ENCODE data around the gene SLC6A17.

The SLC6A17 gene

DNA sequence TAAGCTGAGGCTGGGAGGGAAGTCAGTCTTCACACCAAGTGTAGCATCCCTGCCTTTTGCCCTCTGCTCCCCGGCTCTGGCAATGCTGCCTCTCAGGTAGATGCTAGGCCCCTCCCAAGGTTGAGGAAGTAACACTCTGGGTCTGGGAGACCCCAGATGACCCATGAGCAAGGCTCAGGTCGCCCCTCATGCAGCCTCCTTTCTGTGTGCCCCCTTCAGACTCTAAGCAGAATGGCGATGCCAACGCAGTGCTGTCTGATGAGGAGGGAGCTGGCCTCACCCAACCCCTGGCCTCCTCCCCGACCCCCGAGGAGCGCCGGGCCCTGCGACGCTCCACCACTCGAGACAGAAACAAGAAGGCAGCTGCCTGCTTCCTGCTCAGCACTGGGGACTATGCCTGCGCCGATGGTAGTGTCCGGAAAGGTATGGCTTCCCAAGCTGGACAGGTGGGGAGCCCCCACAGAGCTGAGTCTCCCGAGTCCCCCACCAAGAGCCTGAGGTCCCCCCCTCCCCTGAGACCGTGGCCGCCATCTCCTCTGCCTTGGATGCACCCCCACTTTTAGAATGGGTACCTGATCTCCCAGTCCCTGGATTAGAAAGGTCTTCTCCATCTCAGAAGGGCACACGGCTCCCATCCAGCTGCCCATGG is 75.6 kb downstream of the SLC6A17 start:
- TF ChIP-seq, protein P1, sequence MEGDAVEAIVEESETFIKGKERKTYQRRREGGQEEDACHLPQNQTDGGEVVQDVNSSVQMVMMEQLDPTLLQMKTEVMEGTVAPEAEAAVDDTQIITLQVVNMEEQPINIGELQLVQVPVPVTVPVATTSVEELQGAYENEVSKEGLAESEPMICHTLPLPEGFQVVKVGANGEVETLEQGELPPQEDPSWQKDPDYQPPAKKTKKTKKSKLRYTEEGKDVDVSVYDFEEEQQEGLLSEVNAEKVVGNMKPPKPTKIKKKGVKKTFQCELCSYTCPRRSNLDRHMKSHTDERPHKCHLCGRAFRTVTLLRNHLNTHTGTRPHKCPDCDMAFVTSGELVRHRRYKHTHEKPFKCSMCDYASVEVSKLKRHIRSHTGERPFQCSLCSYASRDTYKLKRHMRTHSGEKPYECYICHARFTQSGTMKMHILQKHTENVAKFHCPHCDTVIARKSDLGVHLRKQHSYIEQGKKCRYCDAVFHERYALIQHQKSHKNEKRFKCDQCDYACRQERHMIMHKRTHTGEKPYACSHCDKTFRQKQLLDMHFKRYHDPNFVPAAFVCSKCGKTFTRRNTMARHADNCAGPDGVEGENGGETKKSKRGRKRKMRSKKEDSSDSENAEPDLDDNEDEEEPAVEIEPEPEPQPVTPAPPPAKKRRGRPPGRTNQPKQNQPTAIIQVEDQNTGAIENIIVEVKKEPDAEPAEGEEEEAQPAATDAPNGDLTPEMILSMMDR (IDR thresholded peaks at IDR 0.05; ENCODE audit: borderline replicate concordance, insufficient read depth, low read depth, low read length) = no peak
- H3K4me3 ChIP-seq (ENCODE audit: low read depth, low read length) = no peak overlapping the region

DNA sequence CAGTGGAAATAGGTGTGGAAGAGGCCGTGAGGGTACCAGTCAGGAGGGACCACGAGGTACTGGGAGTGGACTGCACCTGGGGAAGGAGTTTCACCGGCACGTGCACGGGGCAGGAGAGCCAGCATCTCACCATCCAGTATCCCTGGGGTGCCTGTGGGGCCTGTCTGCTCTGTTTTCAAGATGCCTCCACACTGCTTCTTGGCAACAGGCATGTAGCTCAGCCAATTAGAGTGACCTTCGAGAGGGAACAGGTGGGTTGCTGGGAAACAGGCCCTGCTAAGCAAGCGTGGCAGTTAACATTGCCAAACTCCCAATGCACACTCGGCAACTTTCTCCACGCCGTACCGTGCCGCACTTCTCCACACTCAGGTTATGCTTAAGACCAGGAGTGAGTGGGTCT is 77.5 kb downstream of the SLC6A17 start:
- no peak overlapping the region for H3K4me3 ChIP-seq (ENCODE audit: low read depth, low read length)
- TF ChIP-seq, protein P1 (IDR thresholded peaks at IDR 0.05; ENCODE audit: borderline replicate concordance, insufficient read depth, low read depth, low read length) = no peak

DNA sequence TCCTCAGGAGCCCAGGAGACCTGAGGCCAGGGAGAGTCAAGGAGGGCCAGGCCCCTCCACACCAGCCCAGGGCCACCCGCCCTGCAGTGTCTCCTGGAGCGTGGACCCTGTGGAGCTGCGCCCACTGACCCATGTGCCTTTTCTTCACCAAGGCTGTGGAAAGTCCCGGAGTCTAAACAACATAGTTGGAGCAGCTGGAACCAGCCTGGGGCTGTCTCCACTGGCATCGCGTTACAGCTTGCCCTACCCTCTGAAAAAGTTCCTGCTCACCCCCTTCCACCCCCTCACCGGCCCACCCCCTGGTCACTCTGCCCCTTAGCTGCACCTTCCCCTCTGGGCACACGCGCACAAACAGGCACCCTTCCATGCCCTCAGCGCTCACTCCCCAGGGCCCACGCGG is 78.1 kb downstream of the SLC6A17 start:
- TF ChIP-seq, protein P1 (IDR thresholded peaks at IDR 0.05; ENCODE audit: borderline replicate concordance, insufficient read depth, low read depth, low read length) = no peak
- no peak overlapping the region for H3K4me3 ChIP-seq (ENCODE audit: low read depth, low read length)

DNA sequence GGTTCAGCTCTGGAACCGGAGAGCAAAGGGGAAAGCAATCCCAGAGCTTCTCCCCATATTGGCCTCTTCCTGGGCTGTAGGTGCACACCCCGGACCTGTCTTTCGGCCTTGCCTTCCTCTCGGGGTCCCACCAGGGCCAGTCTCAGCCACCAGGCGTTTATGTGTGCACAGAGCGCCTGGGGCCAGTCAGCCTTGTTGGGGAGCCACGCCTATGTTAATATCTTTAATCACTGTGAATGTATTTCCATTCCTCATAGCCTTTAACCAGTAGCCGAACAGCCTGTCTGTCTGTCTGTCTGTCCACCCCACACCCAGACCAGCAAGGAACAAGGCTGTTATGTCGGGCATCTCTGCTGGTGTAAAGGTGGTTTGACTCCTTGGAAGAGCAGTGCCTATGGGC is 78.6 kb downstream of the SLC6A17 start:
- H3K4me3 ChIP-seq (ENCODE audit: low read depth, low read length) = no peak overlapping the region
- TF ChIP-seq, protein P1 (IDR thresholded peaks at IDR 0.05; ENCODE audit: borderline replicate concordance, insufficient read depth, low read depth, low read length) = no peak

DNA sequence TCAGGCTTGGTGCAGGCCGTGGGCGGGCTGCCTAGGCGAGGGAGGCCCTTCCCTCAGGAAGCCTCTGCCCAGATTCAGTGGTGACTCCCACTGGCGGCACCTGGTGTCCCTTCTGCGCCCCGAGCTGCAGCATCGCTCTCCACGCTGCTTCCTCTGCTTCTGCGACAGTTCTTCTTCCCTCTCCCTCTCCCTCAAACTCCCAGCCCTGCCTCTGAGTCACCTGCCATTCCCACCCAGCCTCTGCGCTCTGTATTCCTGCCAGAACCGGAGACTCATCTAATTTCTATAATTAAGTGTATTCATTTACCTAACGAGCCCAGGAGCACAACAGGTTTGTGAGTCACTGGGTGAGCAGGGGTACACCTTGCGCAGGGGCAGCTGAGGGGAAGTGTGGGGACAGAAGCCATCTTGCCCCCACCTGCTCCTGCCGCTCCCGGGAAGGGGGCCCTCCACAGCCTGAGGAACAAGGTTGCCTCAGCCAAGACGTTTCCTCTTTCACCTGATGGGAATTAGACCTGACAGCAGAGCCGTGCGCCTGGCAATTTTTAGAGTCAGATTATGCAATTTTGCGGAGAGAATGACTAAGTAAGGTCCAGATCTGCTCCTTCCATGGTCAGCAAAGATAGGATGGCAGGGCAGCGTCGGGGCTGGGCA is 79.2 kb downstream of the SLC6A17 start:
- TF ChIP-seq, protein P1 (IDR thresholded peaks at IDR 0.05; ENCODE audit: borderline replicate concordance, insufficient read depth, low read depth, low read length) = no peak
- H3K4me3 ChIP-seq (ENCODE audit: low read depth, low read length) = no peak overlapping the region

DNA sequence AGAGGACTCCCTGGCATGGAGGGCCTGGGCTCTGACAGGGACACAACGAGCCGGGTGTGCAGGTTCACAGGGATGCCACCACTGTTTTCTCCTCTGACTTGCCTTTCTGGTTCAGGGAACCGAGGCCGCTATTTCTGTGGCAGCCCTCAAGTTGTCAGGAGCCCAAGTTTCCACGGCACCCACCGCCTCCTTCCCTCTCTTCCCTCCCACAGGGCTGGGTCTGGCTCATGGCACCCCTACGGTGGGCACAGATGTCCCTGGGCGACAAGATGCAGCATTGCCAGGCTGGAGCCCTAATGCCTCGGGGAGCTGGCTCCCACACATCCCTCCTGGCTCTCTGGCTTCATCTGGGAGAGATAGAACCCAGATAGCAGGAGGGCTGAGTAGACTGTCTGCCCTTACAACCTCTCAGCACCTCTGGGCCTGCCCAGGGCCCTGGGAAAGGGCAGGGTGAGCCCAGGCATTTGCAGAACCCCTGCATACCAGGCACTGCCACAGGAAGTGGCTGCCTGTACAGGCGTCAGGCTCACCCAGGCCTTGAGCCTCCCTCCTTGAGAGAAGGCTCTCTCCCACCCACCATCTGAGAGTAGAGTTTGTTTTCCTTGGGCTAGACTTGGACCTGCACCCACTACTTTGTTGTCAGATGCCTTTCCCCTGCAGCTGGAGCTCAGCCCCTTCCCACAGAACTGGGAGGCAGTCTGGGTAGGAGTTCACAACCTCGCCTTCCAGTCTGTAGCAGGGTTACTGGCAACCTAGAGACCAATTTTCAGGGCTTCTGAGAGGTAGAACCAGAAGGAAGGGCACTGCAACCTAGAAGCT is 80.3 kb downstream of the SLC6A17 start:
- TF ChIP-seq, protein P1 (IDR thresholded peaks at IDR 0.05; ENCODE audit: borderline replicate concordance, insufficient read depth, low read depth, low read length) = no peak
- no peak overlapping the region for H3K4me3 ChIP-seq (ENCODE audit: low read depth, low read length)
